ENCODE results near the gene ZC3H13.

DNA sequence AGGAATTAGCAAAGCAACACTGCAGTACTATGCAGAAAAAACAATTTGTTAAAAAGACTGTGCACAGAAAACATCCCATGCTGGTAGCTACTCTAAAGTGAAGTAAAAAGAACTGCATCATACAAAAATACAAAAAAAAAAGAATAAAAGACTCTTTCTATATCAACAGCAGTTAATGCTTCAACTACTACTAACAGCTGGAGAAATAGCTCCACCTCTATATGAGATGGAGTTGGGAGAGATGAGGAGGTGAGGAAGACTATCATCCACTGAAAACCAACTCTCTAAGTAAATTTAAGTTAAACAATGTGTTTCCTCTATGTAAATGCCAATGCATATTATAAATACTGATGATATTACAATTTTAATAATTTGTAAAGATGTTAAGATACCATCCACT, 1.8 kb downstream of the ZC3H13 start:
- TF ChIP-seq CTCF (IDR thresholded peaks at IDR 0.05) (no peak), POLR2A (IDR thresholded peaks at IDR 0.05) (no peak)

Measured in thyroid gland (tissue), 4 donors.